Measurements from ENCODE around the gene KNDC1. TPM values are rescaled to one million over a fixed set of nuclear protein-coding genes. Genes with fewer than 3 reads are reported as not detected.
"Not testable (repeated sequence)": the region's sequence is repeated elsewhere in the genome, so short reads cannot be mapped to it uniquely, and the experiment has no call there.

KNDC1 gene
- total RNA-seq, 1 donor from 2014 or later: 8.2 TPM

- not testable (repeated sequence) for DNase-seq (ENCODE audit: low spot score in 2 of 2); FAIRE-seq
Observed at GRCh38 chr10:133234796-133235195, 74.8 kb downstream of the KNDC1 start.

- DNase-seq (ENCODE audit: low spot score in 2 of 2): peak in 1 of 2 donors; percentile 45
- FAIRE-seq: no peak
Observed at GRCh38 chr10:133235265-133235855, 75.3 kb downstream of the KNDC1 start.

- FAIRE-seq (no peak), DNase-seq (ENCODE audit: low spot score in 2 of 2) (peak; percentile 58 to 60)
Observed at GRCh38 chr10:133235932-133236331, 75.9 kb downstream of the KNDC1 start.

GRCh38 chr10:133236401-133237240 is 76.6 kb downstream of the KNDC1 start:
- DNase-seq (ENCODE audit: low spot score in 2 of 2) (no peak), FAIRE-seq (no peak)

- DNase-seq (ENCODE audit: low spot score in 2 of 2): peak in 1 of 2 donors; percentile 41
- FAIRE-seq: no peak
Observed at GRCh38 chr10:133237241-133237587, 77.2 kb downstream of the KNDC1 start.

GRCh38 chr10:133237588-133238465 is 77.8 kb downstream of the KNDC1 start, which contains the start of gene VENTX:
Gene VENTX, plus strand, starts transcription at chr10:133237855. Its CDS starts 60 bp downstream, at chr10:133237915.
- FAIRE-seq (no peak), DNase-seq (ENCODE audit: low spot score in 2 of 2) (no peak)

GRCh38 chr10:133238466-133238804 is 78.4 kb downstream of the KNDC1 start:
- FAIRE-seq (no peak), DNase-seq (ENCODE audit: low spot score in 2 of 2) (no peak)

- no peak for FAIRE-seq
- no peak for DNase-seq (ENCODE audit: low spot score in 2 of 2)
Observed at GRCh38 chr10:133239990-133240389, 80.0 kb downstream of the KNDC1 start.

GRCh38 chr10:133241501-133242205 is 81.6 kb downstream of the KNDC1 start:
- no peak for DNase-seq (ENCODE audit: low spot score in 2 of 2)
- FAIRE-seq: no peak

- DNase-seq (ENCODE audit: low spot score in 2 of 2) (no peak), FAIRE-seq (no peak)
Observed at GRCh38 chr10:133242611-133243356, 82.8 kb downstream of the KNDC1 start.

GRCh38 chr10:133243593-133243992 is 83.6 kb downstream of the KNDC1 start:
- DNase-seq (ENCODE audit: low spot score in 2 of 2) (no peak), FAIRE-seq (no peak)

- FAIRE-seq (no peak), DNase-seq (ENCODE audit: low spot score in 2 of 2) (no peak)
Observed at GRCh38 chr10:133245439-133246235, 85.6 kb downstream of the KNDC1 start.

GRCh38 chr10:133246236-133246626 is 86.2 kb downstream of the KNDC1 start:
- DNase-seq (ENCODE audit: low spot score in 2 of 2) (no peak), FAIRE-seq (no peak)

GRCh38 chr10:133247681-133248333 is 87.8 kb downstream of the KNDC1 start:
- FAIRE-seq (no peak), DNase-seq (ENCODE audit: low spot score in 2 of 2) (no peak)

- no peak for FAIRE-seq
- DNase-seq (ENCODE audit: low spot score in 2 of 2): no peak
Observed at GRCh38 chr10:133248334-133248715, 88.3 kb downstream of the KNDC1 start.

GRCh38 chr10:133249094-133249780 is 89.2 kb downstream of the KNDC1 start:
- DNase-seq (ENCODE audit: low spot score in 2 of 2): no peak
- FAIRE-seq: no peak

GRCh38 chr10:133249975-133250754 is 90.1 kb downstream of the KNDC1 start:
- DNase-seq (ENCODE audit: low spot score in 2 of 2): no peak
- no peak for FAIRE-seq

Measured in frontal cortex (tissue), 4 donors.